ENCODE results near the gene CNTN4. TPM values are rescaled to one million over a fixed set of nuclear protein-coding genes. Genes with fewer than 3 reads are reported as not detected.
"Not testable (repeated sequence)": the region's sequence is repeated elsewhere in the genome, so short reads cannot be mapped to it uniquely, and the experiment has no call there.

Gene CNTN4
- total RNA-seq, 1 experiment from 2014 or later = not detected

DNA sequence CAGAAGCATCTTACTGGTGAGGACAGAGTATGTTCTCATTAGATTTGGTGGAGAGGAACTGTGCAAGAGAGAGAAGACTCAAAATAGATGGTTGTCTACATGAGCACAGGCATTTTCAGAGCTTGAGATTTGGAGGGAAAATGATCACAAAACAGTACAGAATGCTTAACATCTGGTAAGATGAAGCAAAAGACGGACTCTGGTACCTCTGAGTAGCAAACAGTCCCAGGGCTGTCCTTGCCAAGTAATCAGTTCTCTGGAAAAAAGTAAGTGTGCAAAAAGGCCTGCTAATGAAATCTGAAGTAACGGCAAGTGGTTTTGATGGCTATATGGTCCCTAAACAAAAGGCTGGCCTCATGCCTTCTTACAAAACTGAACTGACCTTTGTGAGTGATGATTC is 414.2 kb downstream of the CNTN4 start:
- no peaks in the 10 kb centered on the region for H3K36me3 ChIP-seq
- DNase-seq = no peak
- no peaks in the 10 kb centered on the region for H3K9me3 ChIP-seq
- no peaks in the 10 kb centered on the region for H3K27me3 ChIP-seq
- H3K4me3 ChIP-seq = no peak overlapping the region

DNA sequence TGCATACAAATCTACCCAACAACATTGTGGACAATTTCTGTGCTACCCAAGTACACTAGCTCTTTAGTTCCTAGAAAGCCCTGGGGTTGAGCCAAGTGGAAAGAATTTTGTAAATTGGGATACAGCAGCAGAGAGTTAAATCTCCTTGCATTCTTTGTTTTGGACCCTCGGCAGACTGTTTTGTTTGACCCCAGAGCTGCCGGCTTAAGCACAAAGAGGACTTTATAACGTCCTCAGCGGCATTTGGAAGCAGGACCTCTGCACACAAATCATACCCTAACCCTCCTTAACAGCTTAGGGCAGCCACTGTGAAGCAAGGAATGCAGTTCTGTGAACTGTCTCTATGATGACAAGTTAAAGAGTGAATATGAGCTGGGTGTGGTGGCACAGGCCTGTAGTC is 415.3 kb downstream of the CNTN4 start:
- H3K27me3 ChIP-seq = no peaks in the 10 kb centered on the region
- no peaks in the 10 kb centered on the region for H3K9me3 ChIP-seq
- DNase-seq = no peak
- H3K36me3 ChIP-seq = no peaks in the 10 kb centered on the region
- H3K4me3 ChIP-seq = no peak overlapping the region

DNA sequence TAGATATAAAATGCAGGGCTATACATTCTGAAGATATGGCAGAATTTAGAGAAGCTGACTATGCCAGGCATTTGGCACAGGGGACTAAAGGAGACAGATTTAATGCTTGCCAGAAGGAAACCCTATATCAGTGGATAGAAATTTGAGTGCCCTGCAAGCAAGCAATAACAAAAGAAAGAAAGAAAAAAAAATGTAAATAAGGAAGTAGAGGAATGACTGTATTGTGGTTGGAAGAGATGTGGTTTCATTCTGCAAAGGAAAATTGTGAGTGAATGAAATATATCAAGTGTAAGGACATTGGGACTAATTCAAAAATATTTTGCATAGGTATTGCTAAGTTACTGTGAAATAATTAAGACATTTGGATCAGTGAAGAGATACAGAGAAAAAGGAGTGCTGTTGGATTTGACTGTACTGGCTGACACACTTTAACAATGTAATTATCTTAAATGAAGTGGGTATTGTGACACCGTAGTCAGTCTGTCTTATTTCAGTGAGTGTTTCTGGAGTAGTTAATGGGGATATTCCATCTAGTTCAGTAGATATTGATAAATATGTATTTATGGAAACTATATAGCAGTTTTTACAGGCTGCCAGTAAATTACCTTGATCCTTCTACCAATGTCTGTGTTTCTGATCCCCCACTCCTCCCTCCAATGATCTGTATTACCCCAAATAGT is 418.2 kb downstream of the CNTN4 start:
- Histone ChIP-seq H3K36me3 (no peaks in the 10 kb centered on the region), H3K4me3 (no peak overlapping the region), H3K9me3 (no peaks in the 10 kb centered on the region), H3K27me3 (no peaks in the 10 kb centered on the region)
- no peak for DNase-seq

DNA sequence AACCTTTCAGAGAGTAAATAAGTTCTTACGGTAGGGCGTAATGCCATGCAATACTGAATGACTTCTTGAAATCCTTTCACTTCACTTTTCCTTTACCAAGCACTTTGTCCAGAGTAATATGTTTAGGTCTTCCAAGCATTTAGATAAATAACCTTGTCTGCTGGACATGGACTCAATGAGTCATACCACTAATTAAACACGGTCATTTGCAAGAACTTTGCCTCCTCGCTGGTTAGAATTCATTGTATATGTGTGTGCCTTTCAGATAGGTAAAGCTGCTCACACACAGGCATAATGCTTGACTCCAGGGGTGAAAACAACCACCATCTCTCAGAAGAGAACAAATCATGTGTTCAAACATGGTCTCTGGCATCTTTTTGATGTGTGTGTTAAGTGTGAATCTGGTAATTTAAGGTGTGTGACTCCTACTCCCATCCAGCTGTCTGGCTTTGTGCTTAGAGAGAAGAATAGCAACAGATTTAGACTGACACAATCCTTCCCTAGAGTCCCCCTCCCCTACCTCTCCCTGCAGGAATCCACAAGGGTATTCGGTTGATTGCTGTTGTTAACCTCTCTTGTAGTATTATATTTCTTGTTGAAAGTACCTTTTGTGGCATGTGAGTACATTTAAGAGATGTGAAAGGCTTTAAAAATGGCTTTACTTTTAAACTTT is 419.0 kb downstream of the CNTN4 start:
- no peak overlapping the region for H3K4me3 ChIP-seq
- H3K9me3 ChIP-seq = no peaks in the 10 kb centered on the region
- no peak for DNase-seq
- no peaks in the 10 kb centered on the region for H3K36me3 ChIP-seq
- no peaks in the 10 kb centered on the region for H3K27me3 ChIP-seq

DNA sequence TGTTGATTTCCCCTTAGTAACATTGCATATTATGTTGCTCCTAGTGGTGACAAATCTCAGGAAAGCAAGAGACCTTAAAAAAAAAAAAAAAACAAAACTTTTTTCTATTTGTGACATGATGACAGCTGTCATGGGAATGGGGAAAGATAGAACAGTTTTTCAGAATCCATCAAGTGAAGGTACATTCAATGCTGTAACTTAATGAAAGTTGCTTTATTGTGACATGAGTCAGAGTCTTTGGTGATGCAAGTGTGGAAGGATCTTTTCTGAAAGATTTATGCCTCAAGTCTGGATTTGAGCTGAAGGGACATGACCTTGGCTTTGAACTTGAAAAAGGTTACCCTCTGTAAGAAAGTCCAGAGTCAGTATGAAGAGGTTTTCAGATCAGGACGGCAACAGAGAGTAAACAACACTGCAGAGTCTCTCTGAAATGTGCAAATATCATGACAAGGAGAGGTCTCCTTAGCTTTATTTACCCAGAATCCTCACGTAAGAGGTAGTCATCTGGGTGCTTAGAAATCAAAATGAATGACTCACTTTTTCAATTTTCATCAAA is 424.7 kb downstream of the CNTN4 start:
- Histone ChIP-seq H3K4me3 (no peak overlapping the region), H3K27me3 (no peaks in the 10 kb centered on the region), H3K36me3 (no peaks in the 10 kb centered on the region), H3K9me3 (no peaks in the 10 kb centered on the region)
- DNase-seq = no peak

DNA sequence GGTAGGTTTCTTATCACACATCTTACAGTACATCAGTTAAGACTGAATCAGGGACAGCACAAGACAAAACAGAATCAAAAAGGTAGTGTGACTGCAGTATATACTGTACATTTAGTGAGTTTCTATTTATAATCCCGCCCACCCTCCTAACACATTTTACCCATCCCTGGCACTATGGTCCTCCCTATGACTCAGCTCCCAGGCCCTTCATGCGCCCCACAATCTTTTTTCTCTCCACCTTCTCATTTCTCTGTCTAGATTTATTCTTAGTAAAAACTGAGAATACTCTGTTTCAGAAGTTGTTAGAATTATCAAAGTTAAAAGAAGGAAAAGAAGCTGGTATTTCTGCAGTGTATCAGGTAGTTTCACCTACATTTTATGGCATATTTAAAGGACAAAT is 427.3 kb downstream of the CNTN4 start:
- no peaks in the 10 kb centered on the region for H3K9me3 ChIP-seq
- no peak overlapping the region for H3K4me3 ChIP-seq
- no peak for DNase-seq
- H3K27me3 ChIP-seq = no peaks in the 10 kb centered on the region
- no peaks in the 10 kb centered on the region for H3K36me3 ChIP-seq

DNA sequence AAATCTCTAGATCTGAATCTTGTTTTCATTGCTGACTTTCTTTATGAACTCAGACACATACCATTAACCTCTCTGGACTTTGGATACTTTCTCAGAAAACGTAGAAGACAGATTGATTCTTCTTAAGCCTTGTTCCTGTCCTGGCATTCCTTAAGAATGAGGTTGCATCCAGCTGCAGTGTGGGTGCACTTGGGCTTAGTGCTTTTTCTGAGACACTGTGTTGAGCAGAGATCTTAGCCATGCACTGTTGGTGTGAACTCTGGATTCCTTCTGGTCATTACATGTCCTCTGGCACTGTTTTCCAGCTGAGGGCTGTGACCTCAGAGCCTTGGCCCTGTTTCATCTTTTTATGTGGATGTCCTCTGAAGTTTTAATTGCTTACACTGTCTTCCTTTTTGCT is 428.3 kb downstream of the CNTN4 start:
- DNase-seq = no peak
- Histone ChIP-seq H3K4me3 (no peak overlapping the region), H3K36me3 (no peaks in the 10 kb centered on the region), H3K27me3 (no peaks in the 10 kb centered on the region), H3K9me3 (no peaks in the 10 kb centered on the region)

DNA sequence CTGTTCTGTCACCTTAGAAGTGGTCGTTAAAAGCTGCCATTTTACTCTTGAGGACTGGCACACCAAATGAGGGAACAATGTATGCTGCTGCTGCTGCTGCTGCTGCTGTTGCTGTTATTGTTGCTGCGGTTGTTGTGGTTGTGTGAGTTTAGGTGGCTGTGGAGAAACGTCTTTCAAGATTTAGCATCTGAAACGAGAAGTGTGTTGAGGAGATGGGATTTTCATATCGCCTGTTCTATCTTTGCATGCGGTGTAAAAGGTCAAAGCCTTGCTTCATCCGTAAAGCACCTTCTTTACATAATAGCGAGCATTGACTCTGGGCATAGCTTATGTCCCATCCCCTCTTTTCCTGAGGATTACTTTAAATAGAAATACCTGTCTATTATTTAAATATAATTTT is 428.7 kb downstream of the CNTN4 start:
- not testable (repeated sequence) for H3K36me3 ChIP-seq, H3K27me3 ChIP-seq, H3K4me3 ChIP-seq, H3K9me3 ChIP-seq, DNase-seq

DNA sequence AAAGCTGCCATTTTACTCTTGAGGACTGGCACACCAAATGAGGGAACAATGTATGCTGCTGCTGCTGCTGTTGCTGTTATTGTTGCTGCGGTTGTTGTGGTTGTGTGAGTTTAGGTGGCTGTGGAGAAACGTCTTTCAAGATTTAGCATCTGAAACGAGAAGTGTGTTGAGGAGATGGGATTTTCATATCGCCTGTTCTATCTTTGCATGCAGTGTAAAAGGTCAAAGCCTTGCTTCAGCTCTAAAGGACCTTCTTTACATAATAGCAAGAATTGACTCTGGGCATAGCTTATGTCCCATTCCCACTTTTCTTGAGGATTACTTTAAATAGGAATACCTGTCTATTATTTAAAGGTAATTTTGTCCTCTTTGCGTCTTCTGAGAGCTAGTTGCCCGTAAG is 436.1 kb downstream of the CNTN4 start:
- not testable (repeated sequence) for H3K9me3 ChIP-seq, H3K36me3 ChIP-seq, H3K4me3 ChIP-seq, DNase-seq, H3K27me3 ChIP-seq

DNA sequence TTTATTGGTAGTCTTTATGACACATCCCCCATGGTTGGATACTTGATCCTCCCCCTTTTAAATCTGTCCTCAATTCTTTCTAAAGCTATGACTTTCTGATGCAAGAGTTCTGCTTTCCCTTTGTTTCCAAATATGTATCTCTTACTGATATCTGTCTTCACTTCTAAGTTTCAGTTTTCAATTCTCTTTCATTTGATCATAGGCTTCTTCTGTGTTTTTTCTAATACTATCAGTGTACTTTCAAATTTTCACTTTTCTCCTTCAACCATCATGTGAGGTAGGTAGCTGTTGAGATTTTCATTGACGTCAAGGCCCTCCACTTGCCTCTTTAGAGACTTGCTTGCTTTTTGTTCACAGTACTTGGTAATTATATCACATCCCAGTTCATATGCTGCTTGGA is 436.5 kb downstream of the CNTN4 start:
- Histone ChIP-seq H3K9me3 (no peaks in the 10 kb centered on the region), H3K4me3 (no peak overlapping the region), H3K27me3 (no peaks in the 10 kb centered on the region), H3K36me3 (no peaks in the 10 kb centered on the region)
- DNase-seq = no peak

DNA sequence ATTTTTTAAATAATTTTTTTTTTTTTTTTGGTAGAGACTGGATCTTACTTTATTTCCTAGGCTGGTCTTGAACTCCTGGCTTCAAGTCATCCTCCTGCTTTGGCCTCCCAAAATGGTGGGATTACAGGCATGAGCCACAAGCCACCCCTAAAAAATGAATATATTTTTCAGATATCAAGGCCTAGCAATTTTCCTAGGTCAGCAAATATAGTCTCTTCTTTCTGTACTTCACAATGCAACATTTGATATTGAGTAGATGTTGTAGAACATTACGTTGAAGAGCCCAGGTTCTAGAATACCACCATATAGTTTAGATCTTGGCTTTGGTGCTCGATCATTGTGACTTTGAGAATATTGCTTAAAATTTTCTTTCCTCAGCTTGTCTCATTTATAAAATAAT is 437.9 kb downstream of the CNTN4 start:
- H3K27me3 ChIP-seq = no peaks in the 10 kb centered on the region
- DNase-seq = no peak
- H3K36me3 ChIP-seq = no peaks in the 10 kb centered on the region
- H3K9me3 ChIP-seq = no peaks in the 10 kb centered on the region
- no peak overlapping the region for H3K4me3 ChIP-seq

DNA sequence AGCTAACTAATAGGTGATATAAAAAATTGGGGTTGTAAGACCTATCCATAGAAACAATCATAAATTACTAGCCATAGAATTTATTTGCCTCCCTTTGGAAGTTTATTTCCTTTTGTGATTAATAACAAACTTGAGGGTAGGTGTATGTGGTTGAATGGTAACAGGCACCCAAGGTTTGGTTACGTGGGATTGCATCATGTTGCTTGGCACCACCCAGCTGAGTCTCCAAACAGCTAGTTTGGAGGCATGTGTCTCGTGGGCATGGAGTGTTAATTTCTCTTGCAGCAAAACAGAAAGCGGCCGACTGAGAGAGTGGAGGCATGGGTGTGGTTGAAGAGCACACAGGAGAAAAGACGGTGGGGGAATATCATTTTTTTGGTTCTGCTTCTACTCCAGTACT is 441.4 kb downstream of the CNTN4 start:
- no peak for DNase-seq

DNA sequence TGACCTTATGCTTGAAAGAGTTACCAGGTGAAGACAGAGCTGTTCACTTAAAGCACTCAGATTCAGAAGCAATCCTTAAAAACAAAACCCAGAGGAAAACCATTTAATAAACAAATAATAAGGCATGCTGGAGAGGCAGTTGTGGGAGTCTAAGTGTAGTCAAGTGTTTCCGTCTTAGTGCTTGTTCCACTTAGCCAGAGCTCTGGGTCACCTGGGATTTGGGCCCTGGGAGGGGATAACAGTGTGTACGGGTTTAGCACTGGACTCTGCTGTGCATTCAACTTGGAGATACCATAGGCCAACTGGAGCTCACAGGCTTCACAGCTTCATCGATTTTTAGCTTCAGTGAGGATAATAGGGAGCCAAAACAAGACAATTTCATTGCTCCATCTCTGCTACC is 444.6 kb downstream of the CNTN4 start:
- Histone ChIP-seq H3K9me3 (no peaks in the 10 kb centered on the region), H3K27me3 (no peaks in the 10 kb centered on the region), H3K36me3 (no peaks in the 10 kb centered on the region), H3K4me3 (no peak overlapping the region)
- DNase-seq = no peak

More for the DNA sequence above, 441.4 kb downstream of the CNTN4 start:
- H3K27me3 ChIP-seq = no peaks in the 10 kb centered on the region
- no peaks in the 10 kb centered on the region for H3K36me3 ChIP-seq
- H3K9me3 ChIP-seq = no peaks in the 10 kb centered on the region
- H3K4me3 ChIP-seq = no peak overlapping the region

DNA sequence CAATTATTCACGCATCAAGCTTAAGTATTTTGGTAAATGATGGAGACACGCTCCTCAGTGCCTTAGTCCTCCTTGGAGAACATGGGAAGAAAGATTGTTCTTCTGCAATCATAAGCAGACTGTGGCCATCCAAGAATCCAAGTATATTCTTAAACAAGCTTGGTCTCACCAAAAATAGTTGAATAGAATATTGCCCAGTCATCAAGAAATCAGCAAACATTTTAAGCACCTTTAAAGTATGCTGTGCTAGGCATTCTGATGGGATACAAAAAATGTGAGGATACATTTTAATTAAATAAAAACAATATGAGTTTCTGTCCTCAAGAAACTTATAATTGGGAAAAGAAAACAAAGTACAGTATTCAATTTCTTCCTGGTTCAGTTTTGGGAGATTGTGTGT is 445.5 kb downstream of the CNTN4 start:
- no peaks in the 10 kb centered on the region for H3K36me3 ChIP-seq
- no peak for DNase-seq
- H3K27me3 ChIP-seq = no peaks in the 10 kb centered on the region
- H3K4me3 ChIP-seq = no peak overlapping the region
- no peaks in the 10 kb centered on the region for H3K9me3 ChIP-seq

DNA sequence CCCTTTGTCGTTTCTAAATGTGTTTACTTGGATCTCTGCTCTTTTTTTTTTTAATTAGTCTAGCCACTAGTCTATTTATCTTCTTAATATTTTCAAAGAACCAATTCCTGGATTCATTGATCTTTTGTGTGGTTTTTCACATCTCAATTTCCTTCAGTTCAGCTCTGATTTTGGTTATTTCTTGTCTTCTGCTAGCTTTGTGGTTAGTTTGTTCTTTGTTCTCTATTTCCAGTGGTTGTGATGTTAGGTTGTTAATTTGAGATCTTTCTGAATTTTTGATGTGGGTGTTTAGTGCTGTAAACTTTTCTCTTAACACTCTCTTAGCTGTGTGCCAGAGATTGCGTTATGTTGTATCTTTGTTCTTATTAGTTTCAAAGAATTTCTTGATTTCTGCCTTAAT is 446.1 kb downstream of the CNTN4 start:
- no peak for DNase-seq
- H3K36me3 ChIP-seq = no peaks in the 10 kb centered on the region
- no peak overlapping the region for H3K4me3 ChIP-seq
- H3K9me3 ChIP-seq = no peaks in the 10 kb centered on the region
- no peaks in the 10 kb centered on the region for H3K27me3 ChIP-seq

DNA sequence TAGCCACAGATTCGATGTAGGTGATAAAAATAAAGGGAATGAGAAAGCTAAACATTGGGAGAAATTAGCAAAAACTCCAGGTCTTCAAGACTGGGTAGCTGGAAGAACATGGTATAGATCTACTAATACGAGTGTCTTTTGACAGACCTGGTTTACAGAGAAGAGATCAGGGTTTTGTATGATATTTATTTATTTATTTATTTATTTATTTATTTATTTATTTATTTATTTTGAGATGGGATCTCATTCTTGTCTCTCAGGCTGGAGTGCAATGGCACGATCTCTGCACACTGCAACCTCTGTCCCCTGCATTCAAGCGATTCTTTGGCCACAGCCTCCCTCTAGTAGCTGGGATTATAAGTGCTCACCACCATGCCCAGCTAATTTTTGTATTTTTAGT is 448.4 kb downstream of the CNTN4 start:
- no peaks in the 10 kb centered on the region for H3K27me3 ChIP-seq
- no peaks in the 10 kb centered on the region for H3K36me3 ChIP-seq
- no peak for DNase-seq
- no peak overlapping the region for H3K4me3 ChIP-seq
- no peaks in the 10 kb centered on the region for H3K9me3 ChIP-seq

DNA sequence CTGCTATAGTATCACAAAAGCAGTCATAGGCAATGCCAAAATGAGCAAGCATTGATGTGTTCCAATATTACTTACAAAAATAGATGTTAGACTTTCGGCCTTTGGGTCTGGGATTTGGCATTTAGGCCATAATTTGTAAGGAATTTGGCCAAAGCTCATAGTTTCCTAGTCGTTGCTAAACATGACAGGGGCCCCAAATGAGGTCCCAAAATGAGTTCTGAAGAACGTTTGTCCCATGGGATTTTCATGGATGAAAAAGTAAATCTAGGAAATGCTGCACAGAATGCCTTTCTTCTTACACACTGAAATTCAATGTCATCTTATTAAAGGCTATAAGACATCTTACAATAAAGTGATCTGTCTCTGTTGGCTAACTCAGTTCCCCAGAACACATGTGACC is 456.0 kb downstream of the CNTN4 start:
- no peaks in the 10 kb centered on the region for H3K9me3 ChIP-seq
- DNase-seq = no peak
- no peaks in the 10 kb centered on the region for H3K36me3 ChIP-seq
- H3K27me3 ChIP-seq = no peaks in the 10 kb centered on the region
- H3K4me3 ChIP-seq = no peak overlapping the region

DNA sequence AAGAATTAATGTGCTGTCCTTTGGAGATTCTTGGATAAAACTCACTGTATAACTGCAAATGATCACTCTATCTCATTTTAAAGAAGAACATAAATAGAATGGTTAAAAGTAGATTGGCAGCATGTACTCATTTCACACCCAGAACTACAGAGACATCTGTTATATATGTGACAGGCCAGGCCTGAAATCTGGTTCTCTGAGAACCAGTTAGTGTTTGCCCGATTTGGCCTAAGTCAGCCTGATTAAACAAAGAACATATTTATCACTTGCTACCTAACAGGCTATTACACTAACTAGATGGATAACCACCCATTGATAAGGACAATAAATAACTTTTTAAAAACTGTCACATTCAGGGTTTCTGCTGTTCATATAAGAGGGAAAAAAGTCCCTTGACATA is 460.1 kb downstream of the CNTN4 start:
- DNase-seq = no peak
- H3K27me3 ChIP-seq = no peaks in the 10 kb centered on the region
- no peak overlapping the region for H3K4me3 ChIP-seq
- no peaks in the 10 kb centered on the region for H3K36me3 ChIP-seq
- no peaks in the 10 kb centered on the region for H3K9me3 ChIP-seq

All from MG63 (cell line).